Lower lobe of right lung (tissue), 2 donors: ENCODE measurements around the gene MACROD2. TPM values are rescaled to one million over a fixed set of nuclear protein-coding genes. Genes with fewer than 3 reads are reported as not detected.

Source experiments
- ATAC-seq, 2 donors: fragments of 200-7000 bp; cut with Tn5 transposase; one replicate each; pipeline ENCODE4 v1.9.1; 2020 to 2022; ENCODE audit warnings: mild to moderate bottlenecking in 2 of 2, moderate library complexity in 2 of 2
- DNase-seq: peaks from one replicate; pipeline ENCODE4 v3.0.0-alpha.2; 2020
- H3K27ac ChIP-seq: fragments of 200-600 bp; one replicate; pipeline ENCODE4 v1.8.0; 2022
- H3K27me3 ChIP-seq: fragments of 200-600 bp; one replicate; pipeline ENCODE4 v1.8.0; 2022; ENCODE audit warnings: low read depth
- H3K36me3 ChIP-seq: fragments of 200-600 bp; one replicate; pipeline ENCODE4 v1.8.0; 2022; ENCODE audit warnings: mild to moderate bottlenecking
- H3K4me1 ChIP-seq: fragments of 200-600 bp; one replicate; pipeline ENCODE4 v1.8.0; 2022
- H3K4me3 ChIP-seq: fragments of 200-600 bp; one replicate; pipeline ENCODE4 v1.8.0; 2022; ENCODE audit warnings: mild to moderate bottlenecking
- H3K9me3 ChIP-seq: fragments of 200-600 bp; one replicate; pipeline ENCODE4 v1.8.0; 2022
- CTCF ChIP-seq: fragments of 200-600 bp; IDR thresholded peaks from one replicate; pipeline ENCODE4 v1.8.0; 2022; ENCODE audit warnings: antibody characterized with exemption, mild to moderate bottlenecking
- intact Hi-C: fragments of 100-400 bp; cut with DNase I; formaldehyde crosslinking; loops from one replicate; pipeline ENCODE4 v1.11.0; 2022
- total RNA-seq: library from RNA; stranded (reverse); fragmentation: NEBNext Ultra II Directional; extraction: Animal tissue kit (Norgen Biotek cat#: 25700); gene quantifications from one replicate; pipeline ENCODE4 v1.2.1, GENCODE V29; 2021
- donor health status: DM: no; HTN: yes; CAD: no; lungs with severe emphysema.

Gene MACROD2
- total RNA-seq, 1 donor from 2014 or later: 73.0 TPM

DNA sequence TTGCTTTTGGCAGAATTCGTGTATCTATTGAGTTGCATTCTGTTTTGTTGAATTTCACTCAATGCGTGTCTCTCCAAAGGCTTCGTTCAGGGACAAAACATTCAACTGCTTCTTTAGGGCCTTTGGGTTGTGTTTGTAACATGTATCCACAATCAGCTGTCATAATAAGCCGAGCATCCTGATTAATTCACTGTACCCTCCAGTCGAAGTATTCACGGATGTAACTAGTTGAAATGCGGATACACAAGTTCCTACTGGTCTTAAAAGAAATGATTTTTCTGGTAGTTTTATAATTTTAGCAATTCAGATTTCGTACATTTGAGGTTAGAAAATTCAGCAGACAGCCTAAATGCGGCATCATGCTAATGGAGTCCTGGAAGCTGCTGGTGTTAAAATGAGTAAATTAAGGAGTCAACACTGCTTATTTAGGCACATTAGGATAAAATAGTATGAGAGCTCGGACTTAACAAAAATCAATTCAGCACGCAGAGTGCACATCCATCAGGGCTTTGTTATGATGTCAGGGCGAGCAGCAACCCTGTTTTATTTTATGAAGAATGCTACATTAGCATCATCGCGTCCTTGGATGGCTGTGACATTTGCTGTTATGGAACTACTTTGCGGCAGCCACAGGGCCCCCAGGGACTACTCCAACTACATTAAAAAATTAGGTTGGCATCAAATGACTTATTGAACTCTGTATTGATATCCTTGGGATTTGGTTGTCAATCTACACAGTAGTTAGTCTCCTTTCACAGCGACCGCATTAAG lies 831.4 kb downstream of the MACROD2 start:
- H3K27ac ChIP-seq: no peak overlapping the region
- no peaks in the 10 kb centered on the region for H3K9me3 ChIP-seq
- no peak for TF ChIP-seq CTCF
- H3K27me3 ChIP-seq: no peaks in the 10 kb centered on the region
- intact Hi-C loops: no loop called here
- ATAC-seq (no peak), DNase-seq (no peak)
- no peak overlapping the region for H3K4me3 ChIP-seq
- no peaks in the 10 kb centered on the region for H3K36me3 ChIP-seq
- H3K4me1 ChIP-seq: no peaks in the 10 kb centered on the region

DNA sequence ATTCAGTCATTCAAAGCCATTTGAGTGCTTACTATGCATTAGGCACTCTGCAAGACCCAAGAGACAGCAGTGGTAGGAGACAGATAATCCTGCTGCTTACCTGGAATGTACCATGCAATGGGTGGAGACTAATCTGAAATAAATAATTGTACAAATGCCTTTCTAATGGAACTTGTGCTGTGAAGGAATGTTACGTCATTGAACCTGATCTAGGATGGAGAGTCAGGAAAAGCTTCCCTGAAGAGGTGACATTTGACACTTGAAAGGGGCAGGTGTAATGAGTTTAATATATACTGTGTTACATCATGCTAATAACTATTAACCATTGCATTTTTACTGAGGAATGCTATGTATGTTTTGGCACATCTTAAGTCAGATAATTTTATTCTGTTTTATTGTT lies 833.1 kb downstream of the MACROD2 start:
- TF ChIP-seq CTCF: no peak
- Histone ChIP-seq H3K27me3 (no peaks in the 10 kb centered on the region), H3K9me3 (no peaks in the 10 kb centered on the region), H3K36me3 (no peaks in the 10 kb centered on the region), H3K4me3 (no peak overlapping the region), H3K27ac (no peak overlapping the region), H3K4me1 (no peaks in the 10 kb centered on the region)
- ATAC-seq (no peak), DNase-seq (no peak)
- intact Hi-C loops: no loop called here

DNA sequence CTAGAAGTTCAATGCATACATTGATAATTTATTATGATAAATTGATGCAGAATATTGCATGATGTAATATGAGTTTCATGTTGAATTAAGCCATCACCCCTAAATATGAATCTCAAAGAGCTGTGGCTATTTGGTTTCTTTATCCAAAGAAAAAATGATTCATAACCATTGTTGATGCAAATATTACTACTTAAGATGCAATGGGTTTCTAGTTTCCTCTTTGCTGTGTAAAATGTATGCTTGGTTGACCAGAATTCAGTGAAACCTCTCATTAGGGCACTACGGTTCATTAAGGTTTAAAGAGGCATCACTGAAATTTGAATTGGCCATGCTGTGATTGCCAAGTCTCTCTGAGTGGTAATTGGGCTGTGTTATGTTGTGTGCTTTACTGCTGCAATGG lies 834.6 kb downstream of the MACROD2 start:
- Histone ChIP-seq H3K27me3 (no peaks in the 10 kb centered on the region), H3K27ac (no peak overlapping the region), H3K9me3 (no peaks in the 10 kb centered on the region), H3K4me1 (no peaks in the 10 kb centered on the region), H3K36me3 (no peaks in the 10 kb centered on the region), H3K4me3 (no peak overlapping the region)
- ATAC-seq (no peak), DNase-seq (no peak)
- no peak for TF ChIP-seq CTCF
- intact Hi-C loops: no loop called here

DNA sequence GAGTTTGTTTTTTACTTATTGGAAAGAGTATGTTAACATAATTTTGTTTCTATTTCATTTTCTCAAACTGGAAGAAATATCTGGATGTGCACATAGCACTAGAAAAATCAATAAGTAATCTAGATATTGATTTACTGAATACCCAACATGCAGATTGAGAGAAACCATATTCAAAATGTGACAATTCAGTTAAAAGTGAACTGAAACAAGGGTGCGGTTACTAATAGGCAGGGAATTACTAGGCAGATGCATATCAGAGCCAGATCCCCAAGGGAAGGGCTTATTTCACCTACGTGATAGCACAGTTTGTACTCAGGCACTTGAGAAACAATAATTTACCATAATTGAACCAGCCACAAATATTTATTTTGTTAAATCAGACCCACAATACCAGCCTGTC lies 835.1 kb downstream of the MACROD2 start:
- intact Hi-C loops: no loop called here
- no peak for TF ChIP-seq CTCF
- H3K27me3 ChIP-seq: no peaks in the 10 kb centered on the region
- no peak overlapping the region for H3K4me3 ChIP-seq
- no peaks in the 10 kb centered on the region for H3K9me3 ChIP-seq
- no peaks in the 10 kb centered on the region for H3K36me3 ChIP-seq
- ATAC-seq (no peak), DNase-seq (no peak)
- no peak overlapping the region for H3K27ac ChIP-seq
- H3K4me1 ChIP-seq: no peaks in the 10 kb centered on the region

DNA sequence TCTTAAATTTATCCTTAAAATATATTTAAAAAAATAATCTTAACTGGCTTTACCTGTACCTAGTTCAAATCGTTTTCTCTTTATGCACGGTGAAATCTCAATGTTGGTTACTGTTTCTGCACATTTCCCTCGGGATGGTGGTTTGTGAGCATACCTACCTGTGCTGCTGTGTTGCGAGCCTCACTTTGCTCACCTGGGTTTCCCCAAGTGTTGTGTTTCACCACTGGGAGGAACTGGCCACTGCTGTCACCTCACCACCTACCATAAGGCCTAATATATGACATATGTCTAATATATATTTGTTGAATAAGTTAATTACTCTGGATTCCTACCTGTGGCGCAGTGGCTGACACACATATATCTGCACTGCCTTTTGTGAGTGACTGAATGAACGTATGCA lies 835.6 kb downstream of the MACROD2 start:
- DNase-seq (no peak), ATAC-seq (no peak)
- TF ChIP-seq CTCF: no peak
- H3K4me1 ChIP-seq: no peaks in the 10 kb centered on the region
- H3K27ac ChIP-seq: no peak overlapping the region
- H3K36me3 ChIP-seq: no peaks in the 10 kb centered on the region
- no peak overlapping the region for H3K4me3 ChIP-seq
- intact Hi-C loops: no loop called here
- no peaks in the 10 kb centered on the region for H3K27me3 ChIP-seq
- no peaks in the 10 kb centered on the region for H3K9me3 ChIP-seq
